ENCODE data around the gene POLN.

DNA sequence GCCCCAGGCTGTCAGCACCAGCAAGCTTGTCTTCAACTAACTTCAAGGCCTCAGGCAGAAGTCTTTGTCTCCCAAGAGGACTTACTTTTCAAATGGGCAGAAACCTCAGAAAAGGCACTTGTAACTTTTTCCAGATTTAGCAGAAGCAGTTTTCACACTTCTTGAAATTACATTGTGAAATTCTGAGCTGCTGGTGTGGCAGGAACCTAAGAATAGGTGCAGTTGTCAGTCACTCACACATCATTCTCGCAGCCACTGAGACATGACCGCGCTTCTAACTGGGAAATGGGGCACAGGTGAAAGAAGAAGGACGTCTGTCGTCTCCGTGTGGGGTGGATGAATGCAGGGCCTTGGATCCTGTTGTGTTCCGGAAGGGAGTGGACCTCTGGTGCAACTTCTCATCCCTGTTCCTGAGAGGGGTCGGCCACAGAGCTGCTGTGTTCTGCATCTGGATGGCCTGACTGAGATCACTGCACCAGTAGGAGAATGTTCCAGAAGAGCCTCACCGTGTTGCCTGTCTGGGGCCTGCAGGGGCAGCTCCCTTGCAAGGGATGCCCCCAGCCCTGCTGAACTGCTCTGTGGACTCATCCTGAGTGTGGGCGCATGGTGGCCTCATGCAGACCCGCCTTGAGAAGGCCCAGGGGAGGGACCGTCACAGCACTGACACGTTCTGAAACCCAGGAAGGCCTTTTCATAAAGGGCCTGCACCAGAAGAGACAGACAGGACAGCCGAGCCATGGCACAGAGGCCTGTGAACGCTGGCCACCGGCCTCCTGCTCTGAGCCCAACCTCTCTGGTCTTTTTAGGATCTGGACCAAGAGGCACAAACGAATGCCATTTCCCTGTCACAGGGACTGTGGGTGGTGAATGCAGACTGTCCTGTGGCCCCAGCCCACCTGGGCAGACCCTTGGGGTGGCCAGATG lies 164.1 kb downstream of the POLN start:
- TF ChIP-seq POLR2AphosphoS5 (IDR thresholded peaks at IDR 0.05) (no peak), EP300 (IDR thresholded peaks at IDR 0.05) (no peak), POLR2A (IDR thresholded peaks at IDR 0.05) (no peak)
- TF ChIP-seq, protein P1, sequence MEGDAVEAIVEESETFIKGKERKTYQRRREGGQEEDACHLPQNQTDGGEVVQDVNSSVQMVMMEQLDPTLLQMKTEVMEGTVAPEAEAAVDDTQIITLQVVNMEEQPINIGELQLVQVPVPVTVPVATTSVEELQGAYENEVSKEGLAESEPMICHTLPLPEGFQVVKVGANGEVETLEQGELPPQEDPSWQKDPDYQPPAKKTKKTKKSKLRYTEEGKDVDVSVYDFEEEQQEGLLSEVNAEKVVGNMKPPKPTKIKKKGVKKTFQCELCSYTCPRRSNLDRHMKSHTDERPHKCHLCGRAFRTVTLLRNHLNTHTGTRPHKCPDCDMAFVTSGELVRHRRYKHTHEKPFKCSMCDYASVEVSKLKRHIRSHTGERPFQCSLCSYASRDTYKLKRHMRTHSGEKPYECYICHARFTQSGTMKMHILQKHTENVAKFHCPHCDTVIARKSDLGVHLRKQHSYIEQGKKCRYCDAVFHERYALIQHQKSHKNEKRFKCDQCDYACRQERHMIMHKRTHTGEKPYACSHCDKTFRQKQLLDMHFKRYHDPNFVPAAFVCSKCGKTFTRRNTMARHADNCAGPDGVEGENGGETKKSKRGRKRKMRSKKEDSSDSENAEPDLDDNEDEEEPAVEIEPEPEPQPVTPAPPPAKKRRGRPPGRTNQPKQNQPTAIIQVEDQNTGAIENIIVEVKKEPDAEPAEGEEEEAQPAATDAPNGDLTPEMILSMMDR (IDR thresholded peaks at IDR 0.05): no peak
